HepG2 (cell line): ENCODE measurements around the gene PDIA5. TPM values are rescaled to one million over a fixed set of nuclear protein-coding genes. Genes with fewer than 3 reads are reported as not detected.
A peak's percentile ranks its signal among the peaks of the same experiment; 100 is the strongest.

Source experiments
- ATF7 ChIP-seq, 2 experiments: fragments of 450-650 bp in 1 of 2; sonication (generic) in 1 of 2; formaldehyde crosslinking in 1 of 2; IDR thresholded peaks; 2 replicates each; pipeline versions ENCODE4 v1.4.0 to v1.6.1; 2016 to 2020; ENCODE audit warnings: antibody characterized with exemption in 1 of 2, mild to moderate bottlenecking in 1 of 2, missing genetic modification reagents in 1 of 2
- ELF1 ChIP-seq: sonication (generic); formaldehyde crosslinking; IDR thresholded peaks from 2 replicates; pipeline ENCODE4 v1.4.0; 2020; ENCODE audit warnings: missing genetic modification reagents
- GATAD1 ChIP-seq: IDR thresholded peaks from 2 replicates; pipeline ENCODE4 v1.6.1; 2016; ENCODE audit warnings: missing genetic modification reagents, missing compliant biosample characterization
- HOXA3 ChIP-seq: sonication (generic); formaldehyde crosslinking; IDR thresholded peaks from 2 replicates; pipeline ENCODE4 v1.5.0; 2020; ENCODE audit warnings: missing genetic modification reagents
- KDM2A ChIP-seq: sonication (generic); formaldehyde crosslinking; IDR thresholded peaks from 2 replicates; pipeline ENCODE4 v1.4.0; 2020; ENCODE audit warnings: low read depth, missing genetic modification reagents, borderline replicate concordance
- POLR2AphosphoS2 ChIP-seq: IDR thresholded peaks from 2 replicates; pipeline ENCODE4 v1.6.1; 2011; ENCODE audit warnings: low read depth, low read length, improper control_type of control experiment
- SIN3A ChIP-seq: IDR thresholded peaks from 2 replicates; pipeline ENCODE4 v1.6.1; 2011; ENCODE audit warnings: low read depth, mild to moderate bottlenecking, control low read depth, low read length, borderline replicate concordance
- SRY ChIP-seq: sonication (generic); formaldehyde crosslinking; IDR thresholded peaks from 2 replicates; pipeline ENCODE4 v1.8.0; 2022; ENCODE audit warnings: mild to moderate bottlenecking, missing genetic modification reagents
- TEAD2 ChIP-seq: sonication (generic); formaldehyde crosslinking; IDR thresholded peaks from 2 replicates; pipeline ENCODE4 v1.9.0; 2021; ENCODE audit warnings: missing genetic modification reagents
- THYN1 ChIP-seq: sonication (generic); formaldehyde crosslinking; IDR thresholded peaks from 2 replicates; pipeline ENCODE4 v1.8.1; 2023; ENCODE audit warnings: low read depth, mild to moderate bottlenecking, moderate library complexity, missing genetic modification reagents, borderline replicate concordance
- ZBTB1 ChIP-seq: sonication (generic); formaldehyde crosslinking; IDR thresholded peaks from 2 replicates; pipeline ENCODE4 v1.4.0; 2020; ENCODE audit warnings: missing genetic modification reagents, borderline replicate concordance
- ZFP90 ChIP-seq: sonication (generic); formaldehyde crosslinking; IDR thresholded peaks from 2 replicates; pipeline ENCODE4 v1.8.0; 2022; ENCODE audit warnings: missing genetic modification reagents, mild to moderate bottlenecking, inconsistent platforms, borderline replicate concordance
- ZNF160 ChIP-seq: sonication (generic); formaldehyde crosslinking; IDR thresholded peaks from 2 replicates; pipeline ENCODE4 v1.8.0; 2022; ENCODE audit warnings: mild to moderate bottlenecking, inconsistent platforms, missing genetic modification reagents
- ZNF431 ChIP-seq: sonication (generic); formaldehyde crosslinking; IDR thresholded peaks from 2 replicates; pipeline ENCODE4 v1.9.0; 2022; ENCODE audit warnings: missing genetic modification reagents, low read depth, mild to moderate bottlenecking, borderline replicate concordance
- ZNF556 ChIP-seq: sonication (generic); formaldehyde crosslinking; IDR thresholded peaks from 2 replicates; pipeline ENCODE4 v1.4.0; 2020; ENCODE audit warnings: mild to moderate bottlenecking, missing genetic modification reagents, borderline replicate concordance
- ZNF605 ChIP-seq: sonication (generic); formaldehyde crosslinking; IDR thresholded peaks from 2 replicates; pipeline ENCODE4 v1.8.0; 2022; ENCODE audit warnings: mild to moderate bottlenecking, missing genetic modification reagents
- ZNF614 ChIP-seq: IDR thresholded peaks from 2 replicates; pipeline ENCODE4 v1.6.1; 2018; ENCODE audit warnings: missing biosample characterization, missing genetic modification reagents, inconsistent platforms, borderline replicate concordance
- ZNF619 ChIP-seq: sonication (generic); formaldehyde crosslinking; IDR thresholded peaks from 2 replicates; pipeline ENCODE4 v1.4.0; 2020; ENCODE audit warnings: mild to moderate bottlenecking, missing genetic modification reagents
- ZNF678 ChIP-seq: sonication (generic); formaldehyde crosslinking; IDR thresholded peaks from 2 replicates; pipeline ENCODE4 v1.4.0; 2020; ENCODE audit warnings: mild to moderate bottlenecking, missing genetic modification reagents
- polyA plus RNA-seq, 8 experiments: library from polyadenylated mRNA; depleted of rRNA in 3 of 8; stranded (reverse) in 7 of 8; unstranded in 1 of 8; fragments of >200 nt; fragmentation: Illumina TruSeq in 4 of 8; extraction: Trizol in 4 of 8; gene quantifications; 2 replicates each; pipeline versions ENCODE4 v1.2.1 to v1.2.3, GENCODE V29; 2011 to 2016; ENCODE audit warnings: low read depth in 4 of 8, missing spikeins in 1 of 8, mixed read lengths in 1 of 8; ENCODE audit not compliant: insufficient read depth in 1 of 8
- total RNA-seq, 5 experiments: library from RNA; depleted of rRNA; stranded (reverse); fragments of >200 nt; fragmentation: Illumina TruSeq; extraction: Trizol; gene quantifications; 2 replicates each; pipeline ENCODE4 v1.2.3, GENCODE V29; 2016; ENCODE audit warnings: low read depth in 1 of 5
- TF ChIP-seq, protein P1 (sequence below): sonication (generic); formaldehyde crosslinking; IDR thresholded peaks from 2 replicates; pipeline ENCODE4 v1.5.0; 2020; ENCODE audit warnings: missing genetic modification reagents
- TF ChIP-seq, protein P2 (sequence below): sonication (generic); formaldehyde crosslinking; IDR thresholded peaks from 2 replicates; pipeline ENCODE4 v1.8.0; 2023; ENCODE audit warnings: mild to moderate bottlenecking, missing genetic modification reagents
- TF ChIP-seq, protein P3 (sequence below): sonication (generic); formaldehyde crosslinking; IDR thresholded peaks from 2 replicates; pipeline ENCODE4 v1.4.0; 2020; ENCODE audit warnings: mild to moderate bottlenecking, missing genetic modification reagents
- TF ChIP-seq, protein P4 (sequence below): sonication (generic); IDR thresholded peaks from 2 replicates; pipeline ENCODE4 v1.6.1; 2016; ENCODE audit warnings: low read depth, borderline replicate concordance
- TF ChIP-seq, protein P5 (sequence below): sonication (generic); formaldehyde crosslinking; IDR thresholded peaks from 2 replicates; pipeline ENCODE4 v1.5.0; 2020; ENCODE audit warnings: missing genetic modification reagents

Gene PDIA5
- total and polyA plus RNA-seq, 2 of the 13 experiments (the other 11 are each of a cell fraction or from before 2014, with no cell fraction given), result 51.3 to 74.3 TPM

DNA sequence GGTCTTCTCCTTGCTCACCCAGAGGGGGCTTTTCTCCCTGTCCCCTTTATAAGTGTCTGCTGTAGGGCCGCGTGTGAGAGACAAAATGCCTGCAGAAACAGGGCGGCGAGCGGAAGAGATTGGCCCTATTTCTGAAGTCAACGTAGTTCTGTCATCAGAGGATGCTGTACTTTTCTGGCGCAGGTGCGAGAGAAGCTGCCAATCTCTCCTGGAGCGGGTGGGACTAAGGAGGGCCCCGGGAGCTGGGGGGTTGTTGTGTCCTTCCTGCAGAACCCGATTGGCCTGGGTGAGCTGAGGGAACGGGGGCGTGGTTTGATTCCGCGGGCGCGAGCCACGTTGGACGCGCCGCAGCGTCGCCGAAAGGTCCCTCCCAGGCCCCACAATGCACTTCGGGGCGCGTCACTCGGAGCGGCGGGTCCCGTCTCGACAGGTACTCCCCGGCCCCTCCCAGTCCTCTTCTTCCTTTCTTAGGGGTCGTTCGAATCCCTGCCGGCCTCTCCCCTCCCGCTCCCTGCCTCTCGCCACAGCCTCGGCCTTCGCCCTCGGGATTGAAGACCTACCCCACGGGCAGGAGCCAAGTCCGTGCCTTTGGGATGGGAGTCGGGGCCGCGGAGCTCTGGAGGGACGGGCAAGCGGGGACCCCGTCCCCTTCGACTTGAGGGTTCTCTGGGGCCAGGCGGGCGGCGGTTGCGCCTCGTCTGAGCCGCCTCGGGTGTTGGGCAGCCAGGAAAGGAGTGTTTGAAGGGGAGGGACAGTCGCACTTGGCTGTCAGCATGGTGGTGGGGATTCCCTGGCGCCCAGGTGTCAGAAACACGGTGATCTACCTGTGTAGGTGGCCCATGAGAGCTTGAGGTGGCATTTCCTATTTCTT, 135.0 kb downstream of the PDIA5 start, which contains the start of gene SEC22A (continued):
- TF ChIP-seq, protein P1, sequence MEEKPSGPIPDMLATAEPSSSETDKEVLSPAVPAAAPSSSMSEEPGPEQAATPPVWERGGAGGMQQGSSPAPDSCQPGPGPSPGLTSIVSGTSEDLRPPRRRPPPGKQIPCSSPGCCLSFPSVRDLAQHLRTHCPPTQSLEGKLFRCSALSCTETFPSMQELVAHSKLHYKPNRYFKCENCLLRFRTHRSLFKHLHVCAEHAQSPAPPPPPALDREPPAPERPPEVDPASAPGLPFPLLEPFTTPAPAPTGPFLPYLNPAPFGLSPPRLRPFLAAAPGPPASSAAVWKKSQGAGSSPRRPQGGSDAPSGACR (CRISPR knock-in tag), result no peak
- TF ChIP-seq ZNF556 (CRISPR knock-in tag), result no peak
- TF ChIP-seq, protein P2, sequence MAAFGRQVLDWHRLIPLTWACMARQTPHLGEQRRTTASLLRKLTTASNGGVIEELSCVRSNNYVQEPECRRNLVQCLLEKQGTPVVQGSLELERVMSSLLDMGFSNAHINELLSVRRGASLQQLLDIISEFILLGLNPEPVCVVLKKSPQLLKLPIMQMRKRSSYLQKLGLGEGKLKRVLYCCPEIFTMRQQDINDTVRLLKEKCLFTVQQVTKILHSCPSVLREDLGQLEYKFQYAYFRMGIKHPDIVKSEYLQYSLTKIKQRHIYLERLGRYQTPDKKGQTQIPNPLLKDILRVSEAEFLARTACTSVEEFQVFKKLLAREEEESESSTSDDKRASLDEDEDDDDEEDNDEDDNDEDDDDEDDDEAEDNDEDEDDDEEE (CRISPR knock-in tag), result peak; percentile 45; the same call in 1 of the 2 replicates
- no peak for TF ChIP-seq ZBTB1 (CRISPR knock-in tag)
- TF ChIP-seq ZFP90 (CRISPR knock-in tag), result no peak
- no peak for TF ChIP-seq ZNF619 (CRISPR knock-in tag)
- TF ChIP-seq SRY (CRISPR knock-in tag), result peak; percentile 79; the same call in 1 of the 2 replicates
- TF ChIP-seq SIN3A, result peak; percentile 18; the same call in 1 of the 2 replicates
- no peak for TF ChIP-seq THYN1 (CRISPR knock-in tag)
- no peak for TF ChIP-seq ZNF160 (CRISPR knock-in tag)
- no peak for TF ChIP-seq ZNF614 (CRISPR knock-in tag)
- TF ChIP-seq ELF1, result peak; percentile 14; the same call in 1 of the 2 replicates
- no peak for TF ChIP-seq ATF7 (IDR thresholded peaks at IDR 0.05)
- no peak for TF ChIP-seq ATF7 (CRISPR knock-in tag; IDR thresholded peaks at IDR 0.05)
- TF ChIP-seq, protein P3, sequence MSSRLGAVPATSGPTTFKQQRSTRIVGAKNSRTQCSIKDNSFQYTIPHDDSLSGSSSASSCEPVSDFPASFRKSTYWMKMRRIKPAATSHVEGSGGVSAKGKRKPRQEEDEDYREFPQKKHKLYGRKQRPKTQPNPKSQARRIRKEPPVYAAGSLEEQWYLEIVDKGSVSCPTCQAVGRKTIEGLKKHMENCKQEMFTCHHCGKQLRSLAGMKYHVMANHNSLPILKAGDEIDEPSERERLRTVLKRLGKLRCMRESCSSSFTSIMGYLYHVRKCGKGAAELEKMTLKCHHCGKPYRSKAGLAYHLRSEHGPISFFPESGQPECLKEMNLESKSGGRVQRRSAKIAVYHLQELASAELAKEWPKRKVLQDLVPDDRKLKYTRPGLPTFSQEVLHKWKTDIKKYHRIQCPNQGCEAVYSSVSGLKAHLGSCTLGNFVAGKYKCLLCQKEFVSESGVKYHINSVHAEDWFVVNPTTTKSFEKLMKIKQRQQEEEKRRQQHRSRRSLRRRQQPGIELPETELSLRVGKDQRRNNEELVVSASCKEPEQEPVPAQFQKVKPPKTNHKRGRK (CRISPR knock-in tag), result no peak
- peak; percentile 88 for TF ChIP-seq GATAD1 (CRISPR knock-in tag)
- TF ChIP-seq KDM2A (CRISPR knock-in tag), result peak; percentile 96
- TF ChIP-seq, protein P4, sequence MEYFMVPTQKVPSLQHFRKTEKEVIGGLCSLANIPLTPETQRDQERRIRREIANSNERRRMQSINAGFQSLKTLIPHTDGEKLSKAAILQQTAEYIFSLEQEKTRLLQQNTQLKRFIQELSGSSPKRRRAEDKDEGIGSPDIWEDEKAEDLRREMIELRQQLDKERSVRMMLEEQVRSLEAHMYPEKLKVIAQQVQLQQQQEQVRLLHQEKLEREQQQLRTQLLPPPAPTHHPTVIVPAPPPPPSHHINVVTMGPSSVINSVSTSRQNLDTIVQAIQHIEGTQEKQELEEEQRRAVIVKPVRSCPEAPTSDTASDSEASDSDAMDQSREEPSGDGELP, result no peak
- TF ChIP-seq ZNF678 (CRISPR knock-in tag), result no peak
- no peak for TF ChIP-seq TEAD2 (CRISPR knock-in tag)
- TF ChIP-seq ZNF431 (CRISPR knock-in tag), result no peak
- TF ChIP-seq POLR2AphosphoS2, result 0 out of 2 replicates have a peak, but pooled peaks have one; percentile 57
- no peak; the same call in 1 of the 2 replicates for TF ChIP-seq HOXA3 (CRISPR knock-in tag)
- TF ChIP-seq ZNF605 (CRISPR knock-in tag), result peak; percentile 72
- TF ChIP-seq, protein P5, sequence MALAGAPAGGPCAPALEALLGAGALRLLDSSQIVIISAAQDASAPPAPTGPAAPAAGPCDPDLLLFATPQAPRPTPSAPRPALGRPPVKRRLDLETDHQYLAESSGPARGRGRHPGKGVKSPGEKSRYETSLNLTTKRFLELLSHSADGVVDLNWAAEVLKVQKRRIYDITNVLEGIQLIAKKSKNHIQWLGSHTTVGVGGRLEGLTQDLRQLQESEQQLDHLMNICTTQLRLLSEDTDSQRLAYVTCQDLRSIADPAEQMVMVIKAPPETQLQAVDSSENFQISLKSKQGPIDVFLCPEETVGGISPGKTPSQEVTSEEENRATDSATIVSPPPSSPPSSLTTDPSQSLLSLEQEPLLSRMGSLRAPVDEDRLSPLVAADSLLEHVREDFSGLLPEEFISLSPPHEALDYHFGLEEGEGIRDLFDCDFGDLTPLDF, result no peak
